C1 segment of cervical spinal cord (tissue), 14 donors: ENCODE measurements around the gene WWOX.
A peak's percentile ranks its signal among the peaks of the same experiment; 100 is the strongest.

Experiments
- DNase-seq, 14 donors: peaks; one replicate each; lab custom pipeline; 2025; lab: John Stamatoyannopoulos, UW

The WWOX gene

GRCh38 chr16:78433116-78433515, 333.7 kb downstream of the WWOX start:
- DNase-seq, result no peak

GRCh38 chr16:78434401-78434800, 334.9 kb downstream of the WWOX start:
- no peak for DNase-seq

GRCh38 chr16:78435260-78435659, 335.8 kb downstream of the WWOX start:
- DNase-seq, result no peak

GRCh38 chr16:78436023-78436422, 336.6 kb downstream of the WWOX start:
- DNase-seq, result no peak

- DNase-seq, result peak in 1 of 14 donors; percentile 60
Measured at GRCh38 chr16:78436846-78437245, 337.4 kb downstream of the WWOX start.

- peak in 6 of 14 donors; percentile 1 to 60 (median 8) for DNase-seq
Measured at GRCh38 chr16:78437352-78437968, 338.0 kb downstream of the WWOX start.

GRCh38 chr16:78438219-78438618, 338.8 kb downstream of the WWOX start:
- no peak for DNase-seq

GRCh38 chr16:78438632-78439031, 339.2 kb downstream of the WWOX start:
- DNase-seq, result no peak

- DNase-seq, result no peak
Measured at GRCh38 chr16:78439646-78440045, 340.2 kb downstream of the WWOX start.

GRCh38 chr16:78441298-78441697, 341.8 kb downstream of the WWOX start:
- no peak for DNase-seq

GRCh38 chr16:78443542-78444364, 344.3 kb downstream of the WWOX start:
- no peak for DNase-seq

- no peak for DNase-seq
Measured at GRCh38 chr16:78445818-78446217, 346.4 kb downstream of the WWOX start.

GRCh38 chr16:78446486-78446885, 347.0 kb downstream of the WWOX start:
- DNase-seq, result no peak

GRCh38 chr16:78446992-78447563, 347.6 kb downstream of the WWOX start:
- DNase-seq, result no peak

GRCh38 chr16:78448658-78449271, 349.3 kb downstream of the WWOX start:
- DNase-seq, result no peak

GRCh38 chr16:78450255-78450654, 350.8 kb downstream of the WWOX start:
- DNase-seq, result no peak

GRCh38 chr16:78452025-78452555, 352.6 kb downstream of the WWOX start:
- no peak for DNase-seq

- DNase-seq, result no peak
Measured at GRCh38 chr16:78455861-78456260, 356.4 kb downstream of the WWOX start.

- no peak for DNase-seq
Measured at GRCh38 chr16:78458588-78458987, 359.1 kb downstream of the WWOX start.

GRCh38 chr16:78460428-78460827, 361.0 kb downstream of the WWOX start:
- DNase-seq, result peak in 2 of 14 donors; percentile 9 to 15

GRCh38 chr16:78461087-78461486, 361.6 kb downstream of the WWOX start:
- no peak for DNase-seq
